GM12873 (cell line): ENCODE measurements around the gene CARD14.

Source experiments
- TF ChIP-seq, protein P1 (sequence below): IDR thresholded peaks from 2 replicates; pipeline ENCODE4 v1.5.1; 2012; ENCODE audit warnings: low read depth, mild to moderate bottlenecking, moderate library complexity, low read length, control low read depth; ENCODE audit not compliant: insufficient read depth; ENCODE audit errors: missing control alignments

Gene CARD14

DNA sequence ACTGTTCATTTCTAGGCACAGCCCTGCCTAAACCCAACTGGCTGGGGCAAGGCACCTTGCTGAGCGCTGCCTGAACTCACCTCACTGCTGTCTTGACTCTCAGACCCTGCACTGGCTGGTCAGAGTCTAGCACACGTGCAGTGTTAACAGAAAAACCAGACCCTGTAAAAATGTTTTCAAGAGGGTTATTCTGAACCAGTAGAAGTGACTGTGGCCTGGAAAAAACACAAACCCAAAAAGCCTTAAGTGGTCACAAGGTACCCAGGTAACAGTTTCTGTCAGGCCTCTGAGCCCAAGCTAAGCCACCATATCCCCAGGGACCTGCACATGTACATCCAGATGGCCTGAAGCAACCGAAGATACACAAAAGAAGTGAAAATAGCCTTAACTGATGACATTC, 16.8 kb upstream of the CARD14 start:
- TF ChIP-seq, protein P1, sequence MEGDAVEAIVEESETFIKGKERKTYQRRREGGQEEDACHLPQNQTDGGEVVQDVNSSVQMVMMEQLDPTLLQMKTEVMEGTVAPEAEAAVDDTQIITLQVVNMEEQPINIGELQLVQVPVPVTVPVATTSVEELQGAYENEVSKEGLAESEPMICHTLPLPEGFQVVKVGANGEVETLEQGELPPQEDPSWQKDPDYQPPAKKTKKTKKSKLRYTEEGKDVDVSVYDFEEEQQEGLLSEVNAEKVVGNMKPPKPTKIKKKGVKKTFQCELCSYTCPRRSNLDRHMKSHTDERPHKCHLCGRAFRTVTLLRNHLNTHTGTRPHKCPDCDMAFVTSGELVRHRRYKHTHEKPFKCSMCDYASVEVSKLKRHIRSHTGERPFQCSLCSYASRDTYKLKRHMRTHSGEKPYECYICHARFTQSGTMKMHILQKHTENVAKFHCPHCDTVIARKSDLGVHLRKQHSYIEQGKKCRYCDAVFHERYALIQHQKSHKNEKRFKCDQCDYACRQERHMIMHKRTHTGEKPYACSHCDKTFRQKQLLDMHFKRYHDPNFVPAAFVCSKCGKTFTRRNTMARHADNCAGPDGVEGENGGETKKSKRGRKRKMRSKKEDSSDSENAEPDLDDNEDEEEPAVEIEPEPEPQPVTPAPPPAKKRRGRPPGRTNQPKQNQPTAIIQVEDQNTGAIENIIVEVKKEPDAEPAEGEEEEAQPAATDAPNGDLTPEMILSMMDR, result no peak

DNA sequence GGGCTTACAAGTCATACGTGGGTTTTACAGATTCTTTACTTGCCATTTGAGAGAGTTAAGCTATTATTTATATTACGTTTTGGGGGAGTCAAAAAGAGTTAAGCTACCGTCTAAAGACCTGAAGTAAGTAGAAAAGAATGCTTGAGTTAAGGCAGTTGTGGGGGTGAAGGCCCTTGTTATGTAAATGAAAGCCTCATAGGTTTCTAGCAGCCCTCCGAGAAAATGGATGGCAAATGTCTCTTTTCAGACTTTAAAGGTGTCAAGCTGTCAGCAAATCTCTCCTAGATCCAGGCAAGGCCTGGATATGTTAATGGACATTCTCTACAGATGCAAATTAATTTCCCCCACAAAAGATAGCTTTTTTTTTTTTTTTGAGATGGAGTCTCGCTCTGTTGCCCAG, 15.7 kb upstream of the CARD14 start:
- TF ChIP-seq, protein P1, result no peak

DNA sequence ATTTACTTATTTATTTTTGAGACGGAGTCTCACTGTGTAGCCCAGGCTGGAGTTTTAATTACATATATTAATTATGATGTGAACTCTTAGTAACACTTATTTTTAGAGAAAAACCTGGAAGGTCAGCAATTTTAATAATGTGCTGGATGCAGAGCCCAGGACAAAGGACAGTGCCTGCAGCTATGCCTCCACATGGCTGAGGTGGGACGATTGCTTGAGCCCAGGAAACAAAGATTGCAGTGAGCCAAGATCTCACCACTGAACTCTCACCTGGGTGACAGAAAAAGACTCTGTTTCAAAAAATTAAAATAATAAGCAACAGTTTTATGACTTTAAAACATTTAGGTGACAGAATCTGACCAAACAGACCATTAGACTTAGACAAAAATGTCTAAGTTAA, 11.0 kb upstream of the CARD14 start:
- TF ChIP-seq, protein P1, result no peak

DNA sequence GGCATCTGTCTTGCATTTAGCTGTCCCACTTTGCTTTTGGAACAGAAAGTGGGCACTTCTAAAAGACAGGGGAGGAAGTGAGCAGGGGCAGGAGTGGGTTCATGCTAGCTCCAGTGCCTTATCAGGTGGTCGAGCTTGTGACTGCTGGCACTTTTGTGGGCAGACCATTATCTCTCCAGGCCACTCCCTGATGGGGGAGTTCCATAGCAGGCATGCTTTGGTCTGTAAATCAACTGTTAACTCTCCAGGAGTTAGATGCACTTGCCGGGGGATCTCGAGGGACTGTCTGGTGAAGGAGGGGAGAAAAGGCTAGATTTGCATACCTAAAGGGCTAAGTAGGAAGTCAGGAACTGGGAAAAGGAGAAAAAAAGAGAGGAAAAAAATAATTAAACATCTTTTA, 9.3 kb upstream of the CARD14 start:
- TF ChIP-seq, protein P1, result no peak

DNA sequence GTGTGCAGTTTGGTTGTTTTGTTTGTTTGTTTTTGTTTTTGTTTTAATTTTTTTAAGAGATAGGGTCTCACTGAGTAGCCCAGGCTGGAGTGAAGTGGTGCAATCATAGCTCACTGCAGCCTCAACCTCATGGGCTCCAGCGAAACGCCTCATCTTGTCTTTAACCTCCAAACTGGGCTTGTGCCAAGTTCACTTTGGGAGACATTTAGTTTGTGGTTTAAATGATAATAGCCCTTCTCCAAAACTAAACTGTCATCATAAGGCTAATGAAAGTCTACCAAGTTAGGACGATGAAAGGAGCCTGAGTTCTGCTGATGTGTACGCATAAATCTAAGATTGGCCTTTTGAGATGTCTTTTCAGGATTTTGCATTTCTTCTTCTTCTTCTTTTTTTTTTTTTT, 6.5 kb upstream of the CARD14 start:
- TF ChIP-seq, protein P1, result no peak

DNA sequence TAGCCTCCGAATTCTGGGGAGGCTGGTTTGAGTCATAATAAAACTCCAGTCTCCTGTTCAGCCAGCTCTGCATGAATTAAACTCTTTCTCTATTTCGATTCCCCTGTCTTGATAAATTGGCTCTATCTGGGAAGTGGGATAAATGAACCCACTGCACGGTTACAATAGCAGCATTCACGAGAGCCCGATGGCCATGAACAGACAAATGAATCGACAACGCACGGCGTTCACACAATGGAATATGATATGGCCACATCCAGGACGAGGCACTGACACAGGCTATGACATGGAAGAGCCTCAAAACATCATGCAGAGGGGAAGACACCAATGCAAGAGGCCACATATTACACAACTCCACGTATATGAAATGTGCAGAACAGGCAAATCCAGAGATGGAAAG, 5.6 kb upstream of the CARD14 start:
- TF ChIP-seq, protein P1, result no peak

DNA sequence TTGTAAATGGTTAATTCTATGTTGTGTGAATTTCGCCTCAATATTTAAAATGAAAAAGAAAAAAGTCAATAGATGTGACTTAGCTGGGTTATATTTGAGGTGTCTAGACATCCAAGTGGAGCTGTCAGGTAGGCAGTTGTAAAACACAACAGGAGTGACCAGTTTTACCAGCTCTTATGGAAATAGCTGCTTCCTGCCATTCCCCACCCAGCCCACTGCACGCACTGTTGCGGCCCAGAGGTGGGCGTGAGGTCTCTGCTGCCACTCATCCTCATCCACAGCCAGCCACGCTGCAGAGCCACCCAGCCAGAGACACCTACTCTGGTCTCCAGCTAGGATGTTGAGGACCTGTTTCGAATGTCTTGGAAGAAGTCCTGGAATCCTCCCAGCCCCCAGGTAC, 3.4 kb upstream of the CARD14 start:
- TF ChIP-seq, protein P1, result no peak

DNA sequence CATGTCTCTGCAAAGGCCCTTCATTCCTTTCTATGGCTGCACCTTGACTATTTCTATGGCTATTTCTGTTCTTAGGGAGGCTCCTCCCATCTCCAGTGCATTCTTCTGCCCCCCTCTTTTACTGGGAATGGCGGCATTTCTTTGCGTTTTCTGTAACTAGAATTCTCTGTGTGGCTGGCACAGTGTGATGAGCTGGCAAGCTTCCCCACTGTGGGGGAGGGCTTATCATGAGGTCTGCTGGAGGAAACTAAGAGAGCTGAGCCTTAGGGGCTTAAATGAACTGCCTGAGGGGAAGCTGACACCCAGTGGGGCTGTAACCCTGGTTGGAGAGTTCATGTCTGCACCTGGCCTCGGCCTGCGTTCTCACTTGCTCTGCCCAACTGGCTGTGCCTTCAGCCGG, 1.5 kb upstream of the CARD14 start:
- TF ChIP-seq, protein P1, result no peak
